ENCODE results near the gene BCLAF3. TPM values are rescaled to one million over a fixed set of nuclear protein-coding genes. Genes with fewer than 3 reads are reported as not detected.

Gene BCLAF3
- total RNA-seq, 4 donors from 2014 or later, result 10.5 to 42.1 (median 16.4) TPM

DNA sequence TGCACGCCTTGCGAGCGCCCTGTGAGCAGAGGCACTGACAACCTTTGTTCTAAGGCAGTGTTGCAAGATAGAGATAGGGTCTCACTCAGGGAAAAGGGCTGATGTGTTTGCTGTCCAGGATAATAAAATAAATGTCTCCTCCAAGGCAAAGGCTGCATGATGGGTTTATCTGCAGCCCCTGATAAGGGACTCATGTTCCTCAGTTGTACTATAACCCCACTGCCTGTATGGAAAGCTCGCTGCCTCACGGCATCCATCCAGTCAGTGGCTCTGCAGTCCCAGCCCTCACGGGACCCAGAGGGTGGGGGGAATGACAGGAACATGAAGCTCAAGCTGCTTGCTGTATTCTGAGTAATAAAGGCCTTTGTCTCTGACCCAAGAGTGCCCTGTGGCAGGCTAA lies 22.6 kb downstream of the BCLAF3 start:
- H3K4me1 ChIP-seq, result no peaks in the 10 kb centered on the region
- H3K36me3 ChIP-seq, result no peaks in the 10 kb centered on the region
- TF ChIP-seq, protein P1, sequence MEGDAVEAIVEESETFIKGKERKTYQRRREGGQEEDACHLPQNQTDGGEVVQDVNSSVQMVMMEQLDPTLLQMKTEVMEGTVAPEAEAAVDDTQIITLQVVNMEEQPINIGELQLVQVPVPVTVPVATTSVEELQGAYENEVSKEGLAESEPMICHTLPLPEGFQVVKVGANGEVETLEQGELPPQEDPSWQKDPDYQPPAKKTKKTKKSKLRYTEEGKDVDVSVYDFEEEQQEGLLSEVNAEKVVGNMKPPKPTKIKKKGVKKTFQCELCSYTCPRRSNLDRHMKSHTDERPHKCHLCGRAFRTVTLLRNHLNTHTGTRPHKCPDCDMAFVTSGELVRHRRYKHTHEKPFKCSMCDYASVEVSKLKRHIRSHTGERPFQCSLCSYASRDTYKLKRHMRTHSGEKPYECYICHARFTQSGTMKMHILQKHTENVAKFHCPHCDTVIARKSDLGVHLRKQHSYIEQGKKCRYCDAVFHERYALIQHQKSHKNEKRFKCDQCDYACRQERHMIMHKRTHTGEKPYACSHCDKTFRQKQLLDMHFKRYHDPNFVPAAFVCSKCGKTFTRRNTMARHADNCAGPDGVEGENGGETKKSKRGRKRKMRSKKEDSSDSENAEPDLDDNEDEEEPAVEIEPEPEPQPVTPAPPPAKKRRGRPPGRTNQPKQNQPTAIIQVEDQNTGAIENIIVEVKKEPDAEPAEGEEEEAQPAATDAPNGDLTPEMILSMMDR (IDR thresholded peaks at IDR 0.05), result no peak
- no peak for TF ChIP-seq POLR2A (IDR thresholded peaks at IDR 0.05)
- no peak for DNase-seq
- no peak overlapping the region for H3K4me3 ChIP-seq
- no peaks in the 10 kb centered on the region for H3K9me3 ChIP-seq
- H3K27ac ChIP-seq, result no peak overlapping the region
- H3K27me3 ChIP-seq, result no peaks in the 10 kb centered on the region

DNA sequence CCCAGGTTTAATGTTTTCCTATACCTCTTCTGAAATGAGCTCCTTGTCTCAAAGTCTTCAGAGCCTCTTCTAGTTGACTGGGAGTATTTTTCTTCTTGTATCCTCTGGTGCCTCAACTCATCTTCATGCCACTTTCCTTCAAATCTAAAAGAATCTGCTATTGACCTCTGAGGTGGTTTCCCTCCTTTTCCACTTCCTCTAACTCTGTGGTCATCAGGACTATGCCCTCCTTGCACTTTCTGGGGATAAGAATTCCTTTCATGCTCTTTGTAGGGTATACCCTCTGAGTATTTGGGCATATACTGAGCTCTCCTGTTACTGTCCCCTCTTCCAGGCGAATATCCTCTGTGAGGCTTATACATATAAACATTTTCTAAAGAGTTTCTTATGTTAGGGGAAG lies 24.8 kb downstream of the BCLAF3 start:
- DNase-seq, result no peak
- H3K27me3 ChIP-seq, result no peaks in the 10 kb centered on the region
- no peak overlapping the region for H3K27ac ChIP-seq
- no peak overlapping the region for H3K4me3 ChIP-seq
- no peaks in the 10 kb centered on the region for H3K9me3 ChIP-seq
- TF ChIP-seq, protein P1 (IDR thresholded peaks at IDR 0.05), result no peak
- TF ChIP-seq POLR2A (IDR thresholded peaks at IDR 0.05), result no peak
- H3K36me3 ChIP-seq, result no peaks in the 10 kb centered on the region
- H3K4me1 ChIP-seq, result no peaks in the 10 kb centered on the region

DNA sequence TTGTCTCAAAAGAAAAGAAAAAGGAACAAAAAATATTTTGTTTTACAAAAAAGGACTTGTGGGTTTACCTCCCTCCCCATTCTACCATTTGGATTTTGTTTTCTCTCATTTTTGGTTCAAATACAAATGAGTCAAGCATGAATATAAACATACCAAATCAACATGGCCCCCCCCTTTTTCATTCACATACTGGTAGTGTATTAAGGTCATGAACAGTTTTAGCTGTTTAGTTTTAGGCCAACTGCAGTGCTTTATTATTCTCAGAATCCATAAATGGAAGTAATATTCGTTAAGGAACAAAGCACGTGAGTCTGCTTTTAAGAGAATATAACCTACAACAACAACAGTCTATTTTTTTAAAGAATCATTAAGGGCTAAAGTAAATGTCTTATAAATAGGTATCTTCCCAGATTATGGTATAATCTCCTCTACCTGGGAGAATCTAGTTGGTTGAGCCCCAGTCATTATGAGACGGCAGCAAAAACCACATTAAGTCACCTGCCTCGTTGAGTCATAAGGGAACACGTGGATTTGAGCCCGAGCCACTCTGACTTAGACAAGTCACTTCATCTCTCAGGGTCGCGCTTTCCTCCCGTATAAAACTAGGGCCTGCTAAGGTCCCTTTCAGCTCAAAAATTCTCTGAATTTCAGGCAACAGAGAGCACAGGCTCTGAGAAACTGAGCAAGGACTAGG lies 26.7 kb downstream of the BCLAF3 start:
- H3K9me3 ChIP-seq, result no peaks in the 10 kb centered on the region
- no peak overlapping the region for H3K4me3 ChIP-seq
- TF ChIP-seq POLR2A (IDR thresholded peaks at IDR 0.05), result no peak
- TF ChIP-seq, protein P1 (IDR thresholded peaks at IDR 0.05), result no peak
- H3K36me3 ChIP-seq, result no peaks in the 10 kb centered on the region
- H3K27ac ChIP-seq, result no peak overlapping the region
- no peaks in the 10 kb centered on the region for H3K27me3 ChIP-seq
- no peak for DNase-seq
- H3K4me1 ChIP-seq, result no peaks in the 10 kb centered on the region

DNA sequence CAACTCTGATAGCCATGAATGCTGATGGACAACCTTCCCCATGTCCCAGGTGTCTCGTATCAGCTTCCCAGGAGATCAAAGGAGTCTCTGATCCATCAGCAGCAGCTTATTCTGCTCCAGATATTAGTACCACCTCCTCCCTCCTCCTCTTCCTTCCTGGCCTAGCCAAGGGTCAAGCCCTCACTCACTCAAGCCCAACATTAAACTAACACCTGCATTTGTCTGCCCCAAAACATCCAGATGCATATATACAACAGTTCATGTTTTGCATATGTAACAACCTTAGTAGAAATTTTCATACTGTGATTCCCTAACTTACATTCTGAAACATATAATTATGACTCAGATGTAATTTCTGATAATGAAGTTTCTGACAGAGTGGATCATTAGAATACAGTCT lies 29.9 kb downstream of the BCLAF3 start:
- no peak for DNase-seq
- TF ChIP-seq, protein P1 (IDR thresholded peaks at IDR 0.05), result no peak
- TF ChIP-seq POLR2A (IDR thresholded peaks at IDR 0.05), result no peak
- H3K4me3 ChIP-seq, result no peak overlapping the region

DNA sequence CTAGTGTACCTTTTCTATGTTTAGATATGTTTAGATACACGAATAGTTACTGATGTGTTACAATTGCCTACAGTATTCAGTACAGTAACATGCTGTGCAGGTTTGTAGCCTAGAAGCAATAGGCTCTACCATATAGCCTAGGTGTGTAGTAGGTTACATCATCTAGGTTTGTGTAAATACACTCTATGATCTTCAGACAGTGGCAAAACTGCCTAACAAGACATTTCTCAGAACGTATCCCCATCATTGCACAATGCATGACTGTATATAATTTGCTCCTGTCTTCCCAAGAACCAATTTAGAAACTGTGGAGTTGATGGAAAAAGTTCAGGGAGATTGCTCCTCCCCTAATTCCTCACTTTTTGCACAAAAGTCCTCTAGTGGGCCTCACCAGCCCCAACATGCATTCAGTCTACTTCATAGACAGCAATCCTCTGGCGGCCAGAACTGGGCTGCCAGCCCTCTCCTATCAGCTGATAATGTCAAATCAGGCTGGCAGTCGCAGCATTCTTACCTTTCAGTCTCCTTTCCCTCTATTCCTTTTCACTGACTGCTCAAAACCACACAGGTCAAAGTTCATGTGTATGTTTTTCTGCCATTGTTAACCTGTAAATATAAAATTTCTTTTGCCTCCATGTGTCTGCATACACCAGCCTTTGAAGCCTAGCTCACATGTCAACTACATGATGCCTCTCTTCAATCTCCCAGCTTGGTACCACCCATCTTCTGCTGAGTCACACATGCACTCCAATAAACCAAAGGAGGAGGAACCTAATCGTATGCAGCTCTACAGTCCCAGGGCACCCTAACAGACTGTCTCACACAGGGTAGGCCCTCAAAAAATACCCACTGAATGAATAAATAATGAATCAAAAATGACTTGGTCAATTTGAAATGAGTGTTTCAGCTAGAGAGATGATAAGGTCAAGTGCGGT lies 32.0 kb downstream of the BCLAF3 start:
- no peak overlapping the region for H3K4me3 ChIP-seq
- no peak for DNase-seq
- H3K4me1 ChIP-seq, result no peaks in the 10 kb centered on the region
- no peak overlapping the region for H3K27ac ChIP-seq
- TF ChIP-seq, protein P1 (IDR thresholded peaks at IDR 0.05), result no peak
- no peak for TF ChIP-seq POLR2A (IDR thresholded peaks at IDR 0.05)
- H3K9me3 ChIP-seq, result no peaks in the 10 kb centered on the region
- H3K36me3 ChIP-seq, result no peaks in the 10 kb centered on the region
- H3K27me3 ChIP-seq, result no peaks in the 10 kb centered on the region

More for the DNA sequence above, 29.9 kb downstream of the BCLAF3 start:
- no peaks in the 10 kb centered on the region for H3K27me3 ChIP-seq
- no peaks in the 10 kb centered on the region for H3K9me3 ChIP-seq
- H3K27ac ChIP-seq, result no peak overlapping the region
- no peaks in the 10 kb centered on the region for H3K4me1 ChIP-seq
- no peaks in the 10 kb centered on the region for H3K36me3 ChIP-seq
